GM12878 (cell line): Measurements from ENCODE around the gene LMOD3. TPM values are rescaled to one million over a fixed set of nuclear protein-coding genes. Genes with fewer than 3 reads are reported as not detected.

ENCODE experiments used
- ATAC-seq: fragments of 200-7000 bp; cut with Tn5 transposase; 3 replicates; pipeline ENCODE4 v1.9.1; 2020; ENCODE audit warnings: mild to moderate bottlenecking, moderate library complexity
- BruUV-seq: library from RNA; stranded (reverse); fragments of 400-500 nt; replicated peaks from 2 replicates; lab custom pipeline; 2021; lab: Mats Ljungman, UMichigan
- CTCF ChIA-PET: fragments of 300-600 bp; sonication (Branson Sonifier 250); formaldehyde crosslinking; extraction: SDS; loops from one replicate; lab custom pipeline; 2021; ENCODE audit warnings: inconsistent platforms; lab: Yijun Ruan, JAX
- POLR2A ChIA-PET: fragments of 350-600 bp; formaldehyde crosslinking; extraction: SDS; loops from one replicate; lab custom pipeline; 2021; ENCODE audit warnings: inconsistent platforms; lab: Charles Lee
- RAD21 ChIA-PET: fragments of 300-600 bp; sonication (Branson Sonifier 250); formaldehyde crosslinking; loops from one replicate; lab custom pipeline; 2023; ENCODE audit warnings: antibody characterized with exemption; ENCODE audit not compliant: unreplicated experiment; lab: Charles Lee
- SMC1A ChIA-PET: fragments of 300-600 bp; sonication (Branson Sonifier 250); formaldehyde crosslinking; loops from one replicate; lab custom pipeline; 2023; ENCODE audit not compliant: unreplicated experiment, uncharacterized antibody; lab: Charles Lee
- DNase-seq: peaks from one replicate; pipeline ENCODE4 v3.0.0-alpha.2; 2011; ENCODE audit warnings: low read depth, low spot score
- FAIRE-seq: peaks from 3 replicates; lab custom pipeline; 2011; peaks lifted over from hg19 to GRCh38; lab: Jason Lieb, UNC
- H2AFZ ChIP-seq: 2 replicates; pipeline ENCODE4 v1.6.0; 2011; ENCODE audit warnings: low read depth, low read length, control low read depth; ENCODE audit not compliant: control insufficient read depth
- H3K27ac ChIP-seq: 2 replicates; pipeline ENCODE4 v1.5.1; 2011; ENCODE audit warnings: control low read depth; ENCODE audit not compliant: control insufficient read depth, insufficient read depth
- H3K27me3 ChIP-seq, 2 experiments: replicated peaks in 1 of 2; 2 replicates each; pipeline versions ENCODE4 v1.6.0 to v1.6.1; 2011; ENCODE audit warnings: low read length in 1 of 2; ENCODE audit not compliant: control insufficient read depth in 2 of 2, insufficient read depth in 2 of 2
- H3K36me3 ChIP-seq, 2 experiments: 2 replicates each; pipeline ENCODE4 v1.5.1; 2011; ENCODE audit warnings: low read length in 1 of 2; ENCODE audit not compliant: control insufficient read depth in 2 of 2, insufficient read depth in 2 of 2
- H3K4me1 ChIP-seq: 2 replicates; pipeline ENCODE4 v1.6.1; 2011; ENCODE audit warnings: mild to moderate bottlenecking, low read length, moderate library complexity, mixed read lengths; ENCODE audit not compliant: control insufficient read depth, insufficient read depth
- H3K4me2 ChIP-seq: 2 replicates; pipeline ENCODE4 v1.6.0; 2011; ENCODE audit warnings: control low read depth; ENCODE audit not compliant: control insufficient read depth, insufficient read depth
- H3K4me3 ChIP-seq: fragments of 200-600 bp; sonication (generic); 2 replicates; pipeline ENCODE4 v1.5.1; 2016
- H3K79me2 ChIP-seq: 2 replicates; pipeline ENCODE4 v1.6.0; 2011; ENCODE audit warnings: low read length; ENCODE audit not compliant: control insufficient read depth, insufficient read depth
- H3K9ac ChIP-seq: 2 replicates; pipeline ENCODE4 v1.8.0; 2011; ENCODE audit warnings: low read length, control low read depth, mixed read lengths; ENCODE audit not compliant: control insufficient read depth, insufficient read depth
- H3K9me3 ChIP-seq: replicated peaks from 3 replicates; pipeline ENCODE4 v1.5.1; 2011; ENCODE audit warnings: mild to moderate bottlenecking, low read length; ENCODE audit not compliant: control insufficient read depth, insufficient read depth
- H4K20me1 ChIP-seq: 2 replicates; pipeline ENCODE4 v1.6.0; 2011; ENCODE audit not compliant: control insufficient read depth, insufficient read depth
- ATF2 ChIP-seq: IDR thresholded peaks from 2 replicates; pipeline ENCODE4 v1.6.1; 2012; ENCODE audit warnings: low read length, inconsistent platforms
- BHLHE40 ChIP-seq, 2 experiments: fragments of 450-650 bp in 1 of 2; IDR thresholded peaks; 2 replicates each; pipeline ENCODE4 v1.6.1; 2011 to 2017; ENCODE audit warnings: low read depth in 2 of 2, borderline replicate concordance in 1 of 2, improper control_type of control experiment in 1 of 2, low read length in 1 of 2, mild to moderate bottlenecking in 1 of 2
- BRCA1 ChIP-seq: IDR thresholded peaks from 2 replicates; pipeline ENCODE4 v1.6.1; 2011; ENCODE audit warnings: low read depth, low read length, improper control_type of control experiment
- CBX3 ChIP-seq: fragments of 200-600 bp; sonication (generic); IDR thresholded peaks from 2 replicates; pipeline ENCODE4 v1.6.1; 2016; ENCODE audit warnings: low read depth, borderline replicate concordance
- CHD1 ChIP-seq: IDR thresholded peaks from 2 replicates; pipeline ENCODE4 v1.6.1; 2012; ENCODE audit warnings: low read depth, low read length, improper control_type of control experiment
- GABPA ChIP-seq: IDR thresholded peaks from 2 replicates; pipeline ENCODE4 v1.6.1; 2014; ENCODE audit warnings: antibody characterized with exemption, low read depth, mild to moderate bottlenecking, inconsistent platforms
- IKZF1 ChIP-seq: fragments of 450-650 bp; conservative IDR thresholded peaks from 2 replicates; pipeline ENCODE4 v1.6.1; 2017; ENCODE audit warnings: antibody characterized with exemption, mild to moderate bottlenecking
- IRF4 ChIP-seq: IDR thresholded peaks from 2 replicates; pipeline ENCODE4 v1.6.1; 2011; ENCODE audit warnings: low read depth, low read length
- JUNB ChIP-seq: IDR thresholded peaks from 2 replicates; pipeline ENCODE4 v1.6.1; 2016; ENCODE audit warnings: antibody characterized with exemption, mild to moderate bottlenecking
- MAX ChIP-seq: IDR thresholded peaks from 2 replicates; pipeline ENCODE4 v1.6.1; 2012; ENCODE audit warnings: low read depth, low read length, improper control_type of control experiment
- MYB ChIP-seq: fragments of 150-350 bp; IDR thresholded peaks from 2 replicates; pipeline ENCODE4 v1.6.1; 2014; ENCODE audit warnings: mild to moderate bottlenecking, low read depth, low read length, borderline replicate concordance
- PML ChIP-seq: IDR thresholded peaks from 2 replicates; pipeline ENCODE4 v1.6.1; 2012; ENCODE audit warnings: low read length, inconsistent platforms
- POLR2AphosphoS2 ChIP-seq: IDR thresholded peaks from 2 replicates; pipeline ENCODE4 v1.6.1; 2011; ENCODE audit warnings: low read depth, mild to moderate bottlenecking, low read length, improper control_type of control experiment, moderate library complexity
- RELA ChIP-seq: fragments of 450-650 bp; IDR thresholded peaks from 2 replicates; pipeline ENCODE4 v1.8.0; 2014; ENCODE audit warnings: borderline replicate concordance; ENCODE audit not compliant: partially characterized antibody
- RUNX3 ChIP-seq: IDR thresholded peaks from 2 replicates; pipeline ENCODE4 v1.6.1; 2012; ENCODE audit warnings: low read length, inconsistent platforms
- SIX5 ChIP-seq: IDR thresholded peaks from 2 replicates; pipeline ENCODE4 v1.6.1; 2011; ENCODE audit warnings: mild to moderate bottlenecking, low read depth, low read length, moderate library complexity; ENCODE audit not compliant: severe bottlenecking
- SMAD1 ChIP-seq: fragments of 450-650 bp; IDR thresholded peaks from 2 replicates; pipeline ENCODE4 v1.6.1; 2018; ENCODE audit warnings: mild to moderate bottlenecking, low read depth; ENCODE audit not compliant: partially characterized antibody
- SRF ChIP-seq, 2 experiments: IDR thresholded peaks; 2 replicates each; pipeline ENCODE4 v1.6.1; 2011; ENCODE audit warnings: low read depth in 2 of 2, low read length in 2 of 2, mild to moderate bottlenecking in 1 of 2, moderate library complexity in 1 of 2
- ZNF687 ChIP-seq: fragments of 450-650 bp; IDR thresholded peaks from 2 replicates; pipeline ENCODE4 v1.6.1; 2017; ENCODE audit warnings: mild to moderate bottlenecking, moderate library complexity
- WGBS: methylation state at CpG from one replicate; pipeline ENCODE4 v1.1.6; 2016; ENCODE audit warnings: low lambda C conversion rate; ENCODE audit not compliant: insufficient replicate concordance, insufficient coverage; ENCODE audit errors: missing lambda C conversion rate; 5-methylcytosine and 5-hydroxymethylcytosine counted together
- in situ Hi-C: fragments of 300-500 bp; cut with MboI; formaldehyde crosslinking; loops from 9 replicates; pipeline ENCODE4 v1.14.3; 2018; ENCODE audit warnings: mixed read lengths
- intact Hi-C: fragments of 100-400 bp; cut with micrococcal nuclease; formaldehyde crosslinking; loops from one replicate; pipeline ENCODE4 v1.14.2; 2022; ENCODE audit not compliant: unreplicated experiment
- polyA plus RNA-seq, 11 experiments: library from polyadenylated mRNA; depleted of rRNA in 4 of 11; unstranded in 6 of 11; stranded (reverse) in 5 of 11; fragments of >200 nt; fragmentation: Nextera tagmentation in 4 of 11; fragmentation: Illumina TruSeq in 1 of 11; extraction: Ambion mirVana in 4 of 11; extraction: Trizol in 1 of 11; gene quantifications; 1 replicate in 1 of 11; 2 replicates in 10 of 11; pipeline versions ENCODE4 v1.2.1 to v1.2.3, GENCODE V29; 2011 to 2016; ENCODE audit warnings: inconsistent platforms in 2 of 11, missing spikeins in 2 of 11, low read depth in 1 of 11
- total RNA-seq, 4 experiments: library from RNA; depleted of rRNA in 3 of 4; stranded (reverse); fragments of >200 nt in 3 of 4; fragmentation: Illumina TruSeq in 1 of 4; extraction: Trizol in 1 of 4; gene quantifications; 2 replicates each; pipeline versions ENCODE4 v1.2.1 to v1.2.3, GENCODE V29; 2013 to 2021

LMOD3 gene
- total and polyA plus RNA-seq, 10 of the 15 experiments (the other 5 are each of a cell fraction or from before 2014, with no cell fraction given): 0.04 to 0.20 (median 0.09) TPM; not detected in 1

DNA sequence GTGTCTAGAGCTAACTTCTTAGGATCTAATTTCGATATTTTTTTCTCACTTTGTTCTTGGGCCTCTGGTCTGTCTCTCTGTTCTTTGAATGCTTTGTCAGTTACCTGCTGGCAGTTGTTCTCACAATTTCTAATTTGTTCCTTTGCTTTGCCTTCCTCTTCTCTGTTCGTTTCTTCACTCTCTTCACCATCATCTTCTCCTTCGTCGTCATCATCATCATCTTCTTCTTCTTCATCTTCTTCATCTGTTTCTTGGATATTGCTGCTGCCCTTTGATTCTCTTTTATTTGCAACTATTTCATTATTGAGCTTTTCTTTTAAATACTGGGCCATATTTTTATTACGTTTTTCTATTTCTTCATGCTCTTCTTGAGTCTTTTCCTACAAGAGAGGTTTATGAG is 2.7 kb downstream of the LMOD3 start:
- intact Hi-C loops: loop anchor here (5.0 to 10.0 kb wide), 2 partner anchors 308 to 825 kb away; no protein-coding TSS in a partner anchor
- no peak overlapping the region for H3K27ac ChIP-seq
- no peak for ATAC-seq
- DNase-seq: no peak
- no peaks in the 10 kb centered on the region for H3K4me1 ChIP-seq
- in situ Hi-C loops: loop anchor here (10.0 kb wide), 1 partner anchor 555 kb away; no protein-coding TSS in a partner anchor
- WGBS: 10% methylated on average over 5 of the region's 5 CpGs
- no peak overlapping the region for H3K4me2 ChIP-seq
- no TSS peak for BruUV-seq
- no peak overlapping the region for H3K4me3 ChIP-seq
- H3K36me3 ChIP-seq: no peaks in the 10 kb centered on the region
- no peaks in the 10 kb centered on the region for H3K79me2 ChIP-seq
- H4K20me1 ChIP-seq: no peaks in the 10 kb centered on the region
- no peak overlapping the region for H3K9ac ChIP-seq
- ChIA-PET RAD21 (interaction anchor here (0.6 to 4.4 kb wide), 10 partner anchors 12 to 552 kb away, joined by 3 to 67 read pairs (median 3); no protein-coding TSS in a partner anchor), CTCF (interaction anchor here (0.6 to 6.8 kb wide), 41 partner anchors 9 to 552 kb away, joined by 3 to 117 read pairs (median 4); partner anchors contain the start of gene TMF1), POLR2A (no interaction called here), SMC1A (interaction anchor here (0.8 to 4.3 kb wide), 22 partner anchors 10 to 552 kb away, joined by 3 to 58 read pairs (median 5); no protein-coding TSS in a partner anchor)
- no peak overlapping the region for H2AFZ ChIP-seq
- 0 out of 4 replicates have a peak, but pooled peaks cover 0 to 3% of the 10 kb centered on the region in 2 experiments for H3K27me3 ChIP-seq
- H3K9me3 ChIP-seq: no peaks in the 10 kb centered on the region
- FAIRE-seq: no peak
- TF ChIP-seq RELA (no peak), RUNX3 (no peak), BHLHE40 (IDR thresholded peaks at IDR 0.05; ENCODE audit: borderline replicate concordance in 1 of 2, low read depth in 2 of 2, low read length in 1 of 2) (no peak), SIX5 (no peak), CBX3 (no peak), POLR2AphosphoS2 (no peak), BRCA1 (no peak), SRF (IDR thresholded peaks at IDR 0.05; ENCODE audit: low read depth in 2 of 2, low read length in 2 of 2) (no peak), IRF4 (no peak), IKZF1 (no peak), MAX (no peak), CHD1 (no peak), PML (no peak), SMAD1 (no peak), ATF2 (no peak), ZNF687 (no peak), GABPA (no peak), MYB (no peak), JUNB (no peak)
